Colonic mucosa (tissue), 4 donors: Measurements from ENCODE around the gene NUDT4. TPM values are rescaled to one million over a fixed set of nuclear protein-coding genes. Genes with fewer than 3 reads are reported as not detected.

ENCODE experiments used
- DNase-seq: peaks from one replicate; pipeline ENCODE4 v3.0.0-alpha.2; 2020
- H3K27ac ChIP-seq: fragments of 200-600 bp; one replicate; pipeline ENCODE4 v1.8.0; 2021
- H3K27me3 ChIP-seq: fragments of 200-600 bp; one replicate; pipeline ENCODE4 v1.8.0; 2021
- H3K36me3 ChIP-seq: fragments of 200-600 bp; one replicate; pipeline ENCODE4 v1.8.0; 2021
- H3K4me1 ChIP-seq: fragments of 200-600 bp; one replicate; pipeline ENCODE4 v1.8.0; 2021; ENCODE audit warnings: mild to moderate bottlenecking
- H3K4me3 ChIP-seq: fragments of 200-600 bp; one replicate; pipeline ENCODE4 v1.8.0; 2021
- H3K9ac ChIP-seq, 2 donors: one replicate each; pipeline ENCODE4 v1.7.0; 2013; ENCODE audit warnings: control low read depth in 2 of 2, low read depth in 2 of 2, low read length in 2 of 2
- H3K9me3 ChIP-seq: fragments of 200-600 bp; one replicate; pipeline ENCODE4 v1.8.0; 2021
- CTCF ChIP-seq: fragments of 200-600 bp; IDR thresholded peaks from one replicate; pipeline ENCODE4 v1.8.0; 2022; ENCODE audit warnings: antibody characterized with exemption, mild to moderate bottlenecking
- intact Hi-C: fragments of 100-400 bp; cut with DNase I; formaldehyde crosslinking; loops from one replicate; pipeline ENCODE4 v1.14.1; 2022
- total RNA-seq, 2 donors: library from RNA; stranded (reverse); fragmentation: NEBNext Ultra II Directional in 1 of 2; extraction: Animal tissue kit (Norgen Biotek cat#: 25700) in 1 of 2; gene quantifications; one replicate each; pipeline ENCODE4 v1.2.1, GENCODE V29; 2021
- donor health status: healthy.
- donor health status: DM: no; HTN: no; CAD: no.
- donor health status: DM: no; HTN: no; CAD: no.

The NUDT4 gene
- total RNA-seq, 2 donors from 2014 or later: 84.5 to 102 TPM

- no peak for TF ChIP-seq CTCF
- Histone ChIP-seq H3K4me3 (no peak overlapping the region), H3K27me3 (no peaks in the 10 kb centered on the region), H3K4me1 (peaks cover 7% of the 10 kb centered on the region), H3K9me3 (no peaks in the 10 kb centered on the region), H3K9ac (no peak overlapping the region), H3K27ac (no peak overlapping the region), H3K36me3 (no peaks in the 10 kb centered on the region)
- intact Hi-C loops: loop anchor here (10.0 kb wide), 1 partner anchor 637 kb away; no protein-coding TSS in a partner anchor
- no peak for DNase-seq
Observed at GRCh38 chr12:93422050-93422449, 44.3 kb downstream of the NUDT4 start.

- Histone ChIP-seq H3K36me3 (no peaks in the 10 kb centered on the region), H3K4me3 (no peak overlapping the region), H3K4me1 (peaks cover 7% of the 10 kb centered on the region), H3K9me3 (no peaks in the 10 kb centered on the region), H3K27me3 (no peaks in the 10 kb centered on the region), H3K27ac (no peak overlapping the region), H3K9ac (no peak overlapping the region)
- no peak for DNase-seq
- TF ChIP-seq CTCF: no peak
- intact Hi-C loops: loop anchor here (10.0 kb wide), 1 partner anchor 641 kb away; no protein-coding TSS in a partner anchor
Observed at GRCh38 chr12:93425736-93426411, 48.1 kb downstream of the NUDT4 start.

GRCh38 chr12:93426412-93426805, 48.7 kb downstream of the NUDT4 start:
- no peak for DNase-seq
- Histone ChIP-seq H3K4me3 (no peak overlapping the region), H3K36me3 (no peaks in the 10 kb centered on the region), H3K27ac (no peak overlapping the region), H3K27me3 (no peaks in the 10 kb centered on the region), H3K9ac (no peak overlapping the region), H3K4me1 (peaks cover 7% of the 10 kb centered on the region), H3K9me3 (no peaks in the 10 kb centered on the region)
- intact Hi-C loops: loop anchor here (10.0 kb wide), 1 partner anchor 642 kb away; no protein-coding TSS in a partner anchor
- TF ChIP-seq CTCF: no peak

- H3K9ac ChIP-seq: no peak overlapping the region
- H3K36me3 ChIP-seq: no peaks in the 10 kb centered on the region
- H3K9me3 ChIP-seq: no peaks in the 10 kb centered on the region
- peaks cover 7% of the 10 kb centered on the region for H3K4me1 ChIP-seq
- H3K4me3 ChIP-seq: no peak overlapping the region
- no peak for TF ChIP-seq CTCF
- no peak overlapping the region for H3K27ac ChIP-seq
- DNase-seq: no peak
- no peaks in the 10 kb centered on the region for H3K27me3 ChIP-seq
- intact Hi-C loops: loop anchor here (10.0 kb wide), 1 partner anchor 643 kb away; no protein-coding TSS in a partner anchor
Observed at GRCh38 chr12:93427779-93428564, 50.2 kb downstream of the NUDT4 start.

- DNase-seq: no peak
- H3K4me1 ChIP-seq: peaks cover 7% of the 10 kb centered on the region
Observed at GRCh38 chr12:93429448-93429847, 51.7 kb downstream of the NUDT4 start.

More at GRCh38 chr12:93429448-93429847, 51.7 kb downstream of the NUDT4 start:
- Histone ChIP-seq H3K27ac (no peak overlapping the region), H3K36me3 (no peaks in the 10 kb centered on the region), H3K4me3 (no peak overlapping the region), H3K9me3 (no peaks in the 10 kb centered on the region), H3K9ac (no peak overlapping the region), H3K27me3 (no peaks in the 10 kb centered on the region)
- intact Hi-C loops: loop anchor here (10.0 kb wide), 1 partner anchor 645 kb away; no protein-coding TSS in a partner anchor
- no peak for TF ChIP-seq CTCF
